ENCODE data around the gene KANSL1.

GRCh38 chr17:46154151-46154816 lies 38.9 kb downstream of the KANSL1 start:
- no peak for TF ChIP-seq CTCF (IDR thresholded peaks at IDR 0.05)
- TF ChIP-seq EZH2 (IDR thresholded peaks at IDR 0.05; ENCODE audit: borderline replicate concordance, insufficient read depth, low read depth, low read length, poor library complexity, severe bottlenecking) = no peak
